MV-4-11 (cell line): Measurements from ENCODE around the gene SMIM44.

Experiments used
- DNase-seq: peaks from one replicate; lab custom pipeline; 2025; lab: John Stamatoyannopoulos, UW

Gene SMIM44

GRCh38 chr19:3477506-3477905, 5.7 kb downstream of the SMIM44 start:
- DNase-seq, result no peak

GRCh38 chr19:3476830-3477229, 6.4 kb downstream of the SMIM44 start:
- no peak for DNase-seq

DNA sequence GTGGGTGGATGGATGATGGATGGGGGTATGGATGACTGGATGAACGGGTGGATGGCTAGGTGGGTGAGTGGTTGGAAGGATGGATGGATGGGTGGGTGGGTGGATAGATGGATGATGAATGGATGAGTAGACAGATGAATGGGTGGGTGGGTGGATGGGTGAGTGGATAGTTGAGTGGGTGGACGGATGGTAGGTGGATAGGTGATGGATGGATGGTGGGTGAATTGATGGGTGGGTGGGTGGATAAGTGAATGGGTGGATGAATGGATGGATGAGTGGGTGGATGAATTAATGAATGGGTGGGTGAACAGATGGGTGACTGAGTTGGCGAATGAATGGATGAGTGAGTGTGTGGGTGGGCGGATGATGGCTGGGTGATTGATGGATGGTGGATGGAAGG, 7.8 kb downstream of the SMIM44 start:
- DNase-seq, result no peak

- DNase-seq, result no peak
Measured at GRCh38 chr19:3474614-3475013, 8.6 kb downstream of the SMIM44 start.

GRCh38 chr19:3474010-3474409, 9.2 kb downstream of the SMIM44 start:
- no peak for DNase-seq

GRCh38 chr19:3471954-3472655, 11.1 kb downstream of the SMIM44 start:
- DNase-seq, result no peak

DNA sequence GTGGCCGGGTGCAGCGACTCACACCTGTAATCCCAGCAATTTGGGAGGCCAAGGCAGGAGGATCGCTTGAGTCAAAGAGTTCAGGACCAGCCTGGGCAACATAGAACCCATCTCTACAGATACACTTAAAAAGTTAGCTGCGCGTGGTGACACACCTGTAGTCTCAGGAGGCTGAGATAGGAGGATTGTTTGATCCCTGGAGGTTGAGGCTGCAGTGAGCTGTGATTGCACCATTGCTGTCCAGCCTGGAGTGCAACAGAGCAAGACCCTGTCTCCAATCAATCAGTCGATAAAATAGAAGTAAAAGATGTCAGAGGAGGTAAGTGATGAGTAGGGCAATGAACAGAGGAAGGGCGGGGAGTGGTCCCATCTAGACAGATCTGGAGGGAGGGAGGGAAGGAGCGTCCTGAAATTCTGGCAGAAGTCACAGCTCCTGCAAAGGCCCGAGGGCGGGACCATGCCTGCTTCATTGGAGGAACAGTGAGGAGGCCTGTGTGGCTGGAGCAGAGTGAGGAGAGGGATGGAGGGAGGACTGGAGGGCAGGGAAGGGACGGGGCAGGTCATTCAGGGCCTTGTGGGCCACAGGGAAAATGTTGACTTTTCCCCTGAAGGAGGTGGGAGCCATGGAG, 12.6 kb downstream of the SMIM44 start:
- DNase-seq, result no peak

DNA sequence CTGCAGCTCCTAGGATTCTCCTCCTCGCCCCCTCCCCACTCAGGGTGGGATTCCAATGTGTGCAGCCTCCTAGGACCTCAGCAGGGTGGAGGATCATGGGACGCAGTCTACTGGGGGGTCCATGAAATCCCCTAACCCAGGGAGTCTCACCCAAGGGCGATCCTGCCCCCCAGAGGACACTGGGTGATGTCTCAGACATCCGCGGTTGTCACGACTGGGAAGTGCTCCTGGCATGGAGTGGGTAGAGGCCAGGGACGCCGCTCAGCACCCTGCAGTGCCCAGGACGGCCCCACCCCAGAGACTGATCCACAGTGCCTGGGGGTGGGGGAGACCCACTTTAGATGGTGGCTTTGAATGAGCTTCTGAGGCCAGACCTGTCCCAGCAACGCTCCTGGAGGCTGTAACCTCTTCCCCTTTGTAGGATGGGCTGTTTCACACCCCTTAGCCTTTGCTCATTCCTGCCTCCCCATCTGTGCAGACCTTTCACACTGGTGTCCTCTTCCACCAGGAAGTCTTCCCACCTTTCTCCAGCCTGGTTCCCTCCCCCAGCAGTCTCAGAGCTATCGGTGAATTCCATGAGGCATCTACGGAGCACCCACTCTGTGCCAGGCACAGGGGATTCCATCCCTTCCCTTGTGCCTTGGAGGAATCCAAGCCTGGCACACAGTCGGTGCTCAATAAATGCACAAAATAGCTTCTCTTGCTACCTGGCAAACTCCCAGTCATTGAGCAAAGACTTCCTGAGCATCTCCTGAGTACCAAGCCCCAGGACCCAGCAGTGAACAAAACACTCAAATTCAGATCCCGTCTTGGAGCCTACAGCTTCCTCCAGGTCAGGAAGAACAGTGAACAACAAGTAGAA, 13.4 kb downstream of the SMIM44 start:
- no peak for DNase-seq

GRCh38 chr19:3468211-3468610, 15.0 kb downstream of the SMIM44 start:
- DNase-seq, result no peak

DNA sequence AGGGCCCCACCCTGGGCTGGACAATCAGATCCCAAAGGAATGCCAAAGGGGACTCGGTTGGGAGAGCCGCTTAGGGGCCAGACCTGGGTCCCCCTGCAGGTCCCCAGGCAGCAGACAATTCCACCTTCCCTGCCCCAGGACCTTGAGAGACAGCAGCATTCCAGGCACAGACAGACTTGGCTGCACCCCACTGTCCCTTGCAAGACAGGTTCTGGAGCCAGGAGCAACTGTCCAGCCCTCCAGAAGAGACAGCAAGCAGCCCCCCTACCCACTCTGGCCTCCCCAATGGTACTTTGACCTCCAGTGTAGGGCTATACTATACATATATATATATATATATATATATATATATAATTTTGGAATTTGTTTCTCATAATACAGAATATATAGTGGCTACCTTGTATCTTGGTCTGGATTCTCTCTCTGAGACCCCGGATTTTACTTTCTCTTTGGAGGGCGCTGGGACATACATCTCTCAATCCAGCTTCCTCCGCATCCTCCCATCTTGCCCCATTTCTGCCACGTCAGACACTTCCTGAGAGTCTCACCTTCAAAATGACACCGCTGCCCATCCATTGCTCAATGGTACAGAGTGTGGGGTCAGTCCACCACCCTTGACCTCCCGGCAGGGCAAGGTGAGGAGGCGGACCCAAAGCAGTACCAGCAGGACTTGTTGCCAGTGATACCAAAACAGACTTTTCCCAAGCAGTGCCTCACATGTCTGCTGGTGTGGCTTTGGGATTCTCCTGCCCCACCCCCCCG, 15.6 kb downstream of the SMIM44 start:
- DNase-seq, result no peak

- no peak for DNase-seq
Measured at GRCh38 chr19:3466635-3467034, 16.6 kb downstream of the SMIM44 start.

DNA sequence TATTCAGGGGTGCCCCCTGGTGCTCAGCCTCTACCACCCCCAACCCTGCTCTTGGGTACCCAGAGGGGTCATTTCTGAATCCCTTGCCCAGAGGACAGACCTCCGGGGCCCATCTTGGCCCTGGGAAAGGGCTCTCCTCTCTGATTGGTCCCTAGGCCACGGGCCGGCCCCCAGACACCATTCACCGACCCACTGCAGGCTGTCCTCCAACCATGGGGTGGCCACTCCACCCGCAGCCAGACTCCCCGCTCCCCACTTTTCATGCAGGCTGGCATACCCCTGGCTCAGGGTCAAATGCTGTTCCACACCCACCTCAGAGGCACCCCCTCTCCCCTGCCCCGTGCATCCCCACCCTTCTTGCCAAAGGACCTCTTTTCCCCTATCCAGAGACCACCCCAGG, 17.7 kb downstream of the SMIM44 start:
- DNase-seq, result no peak

- DNase-seq, result no peak
Measured at GRCh38 chr19:3464587-3465235, 18.5 kb downstream of the SMIM44 start.

GRCh38 chr19:3463714-3464586, 19.3 kb downstream of the SMIM44 start:
- no peak for DNase-seq

GRCh38 chr19:3462991-3463713, 20.1 kb downstream of the SMIM44 start:
- no peak for DNase-seq

- no peak for DNase-seq
Measured at GRCh38 chr19:3459965-3460582, 23.2 kb downstream of the SMIM44 start.

DNA sequence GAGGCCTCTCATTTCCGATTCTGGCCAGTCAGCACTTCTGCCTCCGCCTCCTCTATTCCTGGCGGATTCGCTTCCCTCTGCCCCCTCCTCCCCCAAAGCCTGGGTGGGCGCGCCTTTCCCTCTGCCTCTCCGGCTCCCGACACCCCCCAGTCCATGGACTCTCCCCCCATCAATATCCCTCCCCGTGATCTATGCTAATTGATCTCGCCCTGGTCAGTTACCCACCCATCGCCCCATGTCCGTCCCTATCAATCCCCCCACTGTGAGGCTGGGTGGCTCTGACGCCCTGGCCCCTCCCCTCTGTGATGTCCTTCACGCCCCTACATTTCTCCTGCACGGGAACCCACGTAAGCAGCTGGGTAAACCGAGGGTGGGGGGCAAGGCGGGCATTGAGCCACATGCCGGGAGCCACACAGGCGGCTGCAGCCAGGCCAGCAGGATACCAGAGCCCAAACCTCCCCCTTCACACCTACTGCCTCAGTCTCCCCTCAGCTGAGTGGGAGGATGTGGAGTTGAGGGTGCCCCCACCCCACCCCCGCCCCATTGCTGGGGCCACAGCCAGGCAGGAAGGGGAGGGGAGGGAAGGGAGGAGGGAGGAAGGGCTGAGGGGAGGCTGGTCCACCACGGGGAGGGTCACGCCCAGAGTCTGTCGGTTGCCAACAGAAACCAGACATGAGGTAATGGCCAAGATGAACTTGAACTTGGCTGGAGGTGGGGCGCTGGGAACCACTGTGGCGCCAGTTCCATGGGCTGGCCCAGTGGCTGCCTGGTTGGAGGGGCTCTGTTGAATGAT, 24.0 kb downstream of the SMIM44 start:
- peak; percentile 53 for DNase-seq

DNA sequence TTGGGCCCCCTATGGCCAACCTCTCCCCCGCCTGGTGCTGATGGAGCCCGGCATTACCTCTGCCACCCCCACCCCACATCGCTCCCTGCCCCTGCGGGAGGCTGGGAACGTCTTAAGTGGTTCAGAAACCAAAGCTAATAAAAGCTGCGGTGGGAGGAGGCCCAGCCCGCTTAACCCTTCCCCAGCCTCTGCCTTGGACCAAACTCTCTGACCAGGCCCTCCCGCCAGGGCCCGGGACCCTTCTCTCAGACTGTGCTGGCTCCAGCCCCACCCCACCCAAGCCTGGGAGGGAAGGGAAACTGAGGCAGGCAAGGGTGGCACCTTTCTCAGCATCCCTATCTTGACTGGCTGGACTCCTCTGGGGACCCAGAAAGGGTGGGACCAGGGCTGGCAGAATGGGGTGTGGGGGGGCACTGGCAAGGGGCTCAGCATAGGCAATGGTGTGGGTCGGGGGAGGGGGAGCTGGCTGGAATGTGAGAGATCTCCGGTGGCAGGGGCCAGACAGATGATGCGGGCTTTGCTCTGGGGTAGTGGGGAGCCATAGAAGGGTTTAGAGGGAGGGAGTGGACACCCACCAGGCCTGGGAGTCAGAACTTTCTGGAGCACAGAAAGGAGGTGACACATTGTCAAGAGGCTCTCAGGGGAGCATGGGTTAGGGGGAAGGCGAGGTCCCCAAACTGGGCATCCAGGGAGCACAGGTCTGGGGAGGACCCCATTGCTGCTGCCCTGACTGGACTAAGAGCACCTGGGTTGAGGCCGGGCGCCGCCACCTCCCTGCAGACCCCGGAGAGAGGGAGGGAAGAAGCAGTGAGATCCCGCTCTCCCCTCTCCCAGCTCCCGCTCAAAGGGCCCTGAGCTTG, 24.8 kb downstream of the SMIM44 start:
- no peak for DNase-seq
